SJCRH30 (cell line): ENCODE data around the gene SLC6A9. TPM values are rescaled to one million over a fixed set of nuclear protein-coding genes. Genes with fewer than 3 reads are reported as not detected.

Experiments
- DNase-seq, 2 experiments: peaks; one replicate each; pipeline ENCODE4 v3.0.0-alpha.2; 2015 to 2020
- H3K27ac ChIP-seq: fragments of 250-450 bp; sonication (Bioruptor Pico); 2 replicates; pipeline ENCODE4 v1.5.1; 2020; ENCODE audit warnings: mild to moderate bottlenecking, moderate library complexity
- H3K27me3 ChIP-seq: fragments of 250-450 bp; sonication (Bioruptor Pico); 2 replicates; pipeline ENCODE4 v1.5.1; 2020; ENCODE audit warnings: mild to moderate bottlenecking, moderate library complexity
- H3K36me3 ChIP-seq: fragments of 250-450 bp; sonication (Bioruptor Pico); 2 replicates; pipeline ENCODE4 v1.5.1; 2020; ENCODE audit warnings: mild to moderate bottlenecking, moderate library complexity
- H3K4me1 ChIP-seq: fragments of 250-450 bp; sonication (Bioruptor Pico); 2 replicates; pipeline ENCODE4 v1.5.1; 2020; ENCODE audit warnings: mild to moderate bottlenecking, moderate library complexity
- H3K4me3 ChIP-seq: fragments of 250-450 bp; sonication (Bioruptor Pico); 2 replicates; pipeline ENCODE4 v1.5.1; 2020; ENCODE audit warnings: mild to moderate bottlenecking, moderate library complexity
- H3K9me3 ChIP-seq: fragments of 250-450 bp; sonication (Bioruptor Pico); replicated peaks from 2 replicates; pipeline ENCODE4 v1.5.1; 2020; ENCODE audit warnings: mild to moderate bottlenecking, moderate library complexity
- total RNA-seq: library from RNA; depleted of rRNA; stranded (reverse); fragments of >200 nt; shearing (Covaris generic); gene quantifications from 2 replicates; pipeline ENCODE4 v1.2.3, GENCODE V29; 2014; rRNA removed

Gene SLC6A9
- 0.51 and 0.63 TPM in 2 replicates for total RNA-seq

- no peak within 1 kb of the TSS for H3K27ac ChIP-seq
- H3K27me3 ChIP-seq, result no peaks in the 10 kb centered on the region
- no peaks in the 10 kb centered on the region for H3K36me3 ChIP-seq
- peak within 1 kb of the TSS; percentile 80 for H3K4me3 ChIP-seq
- peaks cover 27% of the 10 kb centered on the region for H3K4me1 ChIP-seq
- peak; percentile 59 to 71 for DNase-seq
- no peaks in the 10 kb centered on the region for H3K9me3 ChIP-seq
Measured at GRCh38 chr1:44031252-44032169, at the start of gene SLC6A9. Gene SLC6A9 (minus strand): TSS chr1:44031462. CDS start chr1:44024277, 7,185 bp downstream.

DNA sequence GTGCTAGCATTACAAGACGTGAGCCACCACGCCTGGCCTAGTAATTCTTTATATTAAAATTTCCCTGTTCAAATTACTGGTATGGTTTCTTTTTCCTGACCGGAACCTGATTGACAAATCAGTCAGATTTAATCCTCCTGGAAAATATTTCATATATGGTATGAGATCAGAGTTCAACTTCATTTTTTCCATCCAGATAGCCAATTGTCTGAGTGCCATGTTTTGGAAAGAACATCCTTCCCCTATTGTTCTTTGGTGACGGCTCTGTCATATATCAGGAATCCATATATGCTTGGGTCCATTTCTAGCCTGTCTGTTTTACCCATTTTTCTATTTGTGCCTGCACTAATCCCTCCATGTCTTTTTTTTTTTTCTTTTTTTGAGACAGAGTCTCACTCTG, 48.3 kb upstream of the SLC6A9 start:
- no peak overlapping the region for H3K4me3 ChIP-seq
- no peaks in the 10 kb centered on the region for H3K9me3 ChIP-seq
- H3K4me1 ChIP-seq, result peaks cover 9% of the 10 kb centered on the region
- no peaks in the 10 kb centered on the region for H3K36me3 ChIP-seq
- no peak overlapping the region for H3K27ac ChIP-seq
- DNase-seq, result no peak
- H3K27me3 ChIP-seq, result no peaks in the 10 kb centered on the region

DNA sequence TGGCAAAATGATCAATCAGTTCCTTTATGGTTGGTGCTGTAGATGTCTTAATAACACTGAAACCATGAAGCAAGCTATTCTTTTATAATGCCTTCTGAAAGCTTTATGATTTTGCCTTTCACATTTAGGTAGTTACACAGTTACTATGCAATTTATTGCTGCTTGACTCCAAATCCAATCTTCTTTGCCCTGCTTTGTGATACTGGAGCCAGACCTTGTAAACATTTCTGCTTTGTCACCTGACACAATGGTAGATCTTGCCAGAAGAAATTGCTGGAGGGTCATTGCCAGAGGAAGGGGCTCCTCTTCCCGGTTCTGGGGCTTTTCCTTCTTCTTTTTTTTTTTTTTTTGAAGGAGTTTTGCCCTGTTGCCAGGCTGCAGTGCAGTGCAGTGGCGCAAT, 46.8 kb upstream of the SLC6A9 start:
- H3K9me3 ChIP-seq, result no peaks in the 10 kb centered on the region
- peaks cover 9% of the 10 kb centered on the region for H3K4me1 ChIP-seq
- no peak for DNase-seq
- H3K36me3 ChIP-seq, result no peaks in the 10 kb centered on the region
- no peak overlapping the region for H3K27ac ChIP-seq
- no peaks in the 10 kb centered on the region for H3K27me3 ChIP-seq
- no peak overlapping the region for H3K4me3 ChIP-seq

DNA sequence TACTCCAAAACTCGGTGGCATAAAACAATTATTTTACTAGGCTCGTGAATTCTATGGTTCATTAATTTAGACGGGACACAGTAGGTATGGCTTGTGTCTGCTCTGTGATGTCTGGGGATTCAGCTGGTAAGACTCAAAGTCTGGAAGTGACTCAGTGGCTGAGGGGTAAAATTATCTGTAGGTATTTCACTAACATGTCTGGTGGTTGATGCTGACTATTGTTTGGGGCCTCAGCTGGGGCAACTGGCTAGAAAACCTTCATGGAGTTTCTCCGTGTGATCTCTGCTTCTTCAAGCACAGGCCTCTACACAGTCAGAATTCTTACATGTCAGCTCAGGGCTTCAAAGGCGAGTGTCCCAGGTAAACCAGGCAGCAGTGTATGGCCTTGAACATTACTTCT, 46.2 kb upstream of the SLC6A9 start:
- no peaks in the 10 kb centered on the region for H3K36me3 ChIP-seq
- H3K9me3 ChIP-seq, result no peaks in the 10 kb centered on the region
- no peak for DNase-seq
- no peak overlapping the region for H3K4me3 ChIP-seq
- no peaks in the 10 kb centered on the region for H3K27me3 ChIP-seq
- peaks cover 9% of the 10 kb centered on the region for H3K4me1 ChIP-seq
- no peak overlapping the region for H3K27ac ChIP-seq

DNA sequence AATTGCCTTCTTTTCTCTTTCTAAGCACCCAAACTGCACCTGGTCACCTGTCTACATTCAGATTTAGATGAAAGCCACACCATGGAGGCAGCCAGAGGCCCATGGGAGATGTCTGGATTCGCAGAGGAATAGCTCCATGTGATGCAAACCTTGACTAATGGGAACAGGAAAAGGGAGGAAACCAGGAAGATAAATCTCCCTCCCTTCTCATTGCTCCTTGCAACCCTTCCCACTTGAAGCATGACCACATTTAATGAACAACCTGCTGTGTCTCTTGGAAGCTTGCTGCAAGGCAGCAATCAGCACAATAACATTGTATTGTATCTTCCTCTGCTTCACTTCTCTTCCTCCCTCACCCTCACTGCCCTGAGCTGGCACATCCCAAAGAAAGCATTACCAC, 44.8 kb upstream of the SLC6A9 start:
- no peaks in the 10 kb centered on the region for H3K27me3 ChIP-seq
- peaks cover 20% of the 10 kb centered on the region for H3K4me1 ChIP-seq
- no peaks in the 10 kb centered on the region for H3K36me3 ChIP-seq
- DNase-seq, result peak in 1 of 2 experiments; percentile 58
- H3K27ac ChIP-seq, result no peak overlapping the region
- H3K9me3 ChIP-seq, result no peaks in the 10 kb centered on the region
- H3K4me3 ChIP-seq, result no peak overlapping the region

DNA sequence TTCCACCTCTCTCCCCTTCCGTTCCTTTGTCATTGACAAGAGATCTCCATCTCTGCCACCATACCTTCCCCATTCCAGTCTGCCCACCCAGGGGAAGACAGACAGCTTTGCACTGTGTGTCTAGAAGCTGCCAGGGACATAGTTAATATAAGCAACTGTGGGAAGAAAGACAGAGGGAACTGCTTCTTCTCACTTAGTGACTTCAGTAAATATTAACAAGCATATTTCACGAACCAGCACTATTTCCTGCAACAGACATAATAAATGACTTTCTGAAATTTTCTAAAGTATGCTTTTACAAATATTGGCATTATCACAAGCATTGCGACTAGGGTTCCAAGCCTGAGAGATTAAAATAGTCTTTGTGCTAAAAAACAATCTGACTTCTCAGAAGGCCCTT, 43.2 kb upstream of the SLC6A9 start:
- no peak for DNase-seq
- Histone ChIP-seq H3K4me1 (peaks cover 22% of the 10 kb centered on the region), H3K36me3 (no peaks in the 10 kb centered on the region), H3K27ac (no peak overlapping the region), H3K27me3 (no peaks in the 10 kb centered on the region), H3K9me3 (no peaks in the 10 kb centered on the region), H3K4me3 (no peak overlapping the region)

DNA sequence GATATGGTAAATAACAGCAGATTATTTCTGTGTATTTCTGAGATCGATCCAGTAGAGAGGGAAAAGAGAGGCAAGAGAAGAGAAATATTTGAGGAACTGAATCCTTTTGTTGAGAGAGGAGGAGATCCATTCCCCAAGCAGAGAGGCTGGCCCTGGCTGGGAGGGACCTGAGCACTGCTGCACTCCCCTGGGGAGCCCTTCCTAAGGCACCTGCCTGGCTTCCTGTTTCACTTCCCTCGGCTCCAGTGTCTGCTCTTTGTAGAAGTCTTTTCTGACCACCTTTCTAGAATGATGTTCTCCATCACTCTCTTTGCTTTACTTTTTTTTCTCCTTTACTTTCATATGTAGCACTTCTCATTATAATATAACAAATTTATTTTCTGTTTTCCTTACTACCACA, 42.3 kb upstream of the SLC6A9 start:
- Histone ChIP-seq H3K9me3 (no peaks in the 10 kb centered on the region), H3K27ac (no peak overlapping the region), H3K4me3 (no peak overlapping the region), H3K4me1 (peaks cover 22% of the 10 kb centered on the region), H3K27me3 (no peaks in the 10 kb centered on the region), H3K36me3 (no peaks in the 10 kb centered on the region)
- DNase-seq, result no peak

GRCh38 chr1:44072821-44073220, 41.6 kb upstream of the SLC6A9 start:
- no peaks in the 10 kb centered on the region for H3K27me3 ChIP-seq
- H3K36me3 ChIP-seq, result no peaks in the 10 kb centered on the region
- no peak overlapping the region for H3K27ac ChIP-seq
- DNase-seq, result no peak
- H3K9me3 ChIP-seq, result no peaks in the 10 kb centered on the region
- H3K4me1 ChIP-seq, result peaks cover 22% of the 10 kb centered on the region
- no peak overlapping the region for H3K4me3 ChIP-seq

- no peaks in the 10 kb centered on the region for H3K36me3 ChIP-seq
- DNase-seq, result peak; percentile 77 to 86
- no peak overlapping the region for H3K27ac ChIP-seq
- no peaks in the 10 kb centered on the region for H3K27me3 ChIP-seq
- H3K4me1 ChIP-seq, result peaks cover 22% of the 10 kb centered on the region
- H3K9me3 ChIP-seq, result 0 out of 2 replicates have a peak, but pooled peaks cover under 1% of the 10 kb centered on the region
- H3K4me3 ChIP-seq, result no peak overlapping the region
Measured at GRCh38 chr1:44072204-44072603, 40.9 kb upstream of the SLC6A9 start.

DNA sequence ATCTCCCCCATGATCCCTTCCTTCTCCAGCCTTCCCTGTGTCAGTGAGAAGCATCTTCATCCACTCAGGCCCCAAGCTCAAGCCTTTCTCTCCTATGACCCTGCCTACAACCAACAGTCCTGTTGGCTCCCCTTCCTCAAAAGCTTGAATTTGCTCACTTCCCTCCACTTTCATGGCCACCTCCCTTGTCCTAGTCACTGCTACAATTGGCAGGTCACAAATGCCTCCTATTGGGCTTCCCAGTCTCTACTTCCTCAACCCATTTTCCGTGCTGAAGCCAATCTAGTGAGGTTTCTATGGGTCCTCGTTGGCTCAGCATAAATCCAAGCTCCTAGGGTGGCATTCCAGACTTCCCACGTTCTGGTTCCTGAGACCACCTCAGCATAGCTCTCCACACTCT, 40.2 kb upstream of the SLC6A9 start:
- Histone ChIP-seq H3K4me1 (peaks cover 22% of the 10 kb centered on the region), H3K36me3 (no peaks in the 10 kb centered on the region), H3K27me3 (no peaks in the 10 kb centered on the region), H3K27ac (no peak overlapping the region), H3K9me3 (0 out of 2 replicates have a peak, but pooled peaks cover 2% of the 10 kb centered on the region), H3K4me3 (no peak overlapping the region)
- no peak for DNase-seq

DNA sequence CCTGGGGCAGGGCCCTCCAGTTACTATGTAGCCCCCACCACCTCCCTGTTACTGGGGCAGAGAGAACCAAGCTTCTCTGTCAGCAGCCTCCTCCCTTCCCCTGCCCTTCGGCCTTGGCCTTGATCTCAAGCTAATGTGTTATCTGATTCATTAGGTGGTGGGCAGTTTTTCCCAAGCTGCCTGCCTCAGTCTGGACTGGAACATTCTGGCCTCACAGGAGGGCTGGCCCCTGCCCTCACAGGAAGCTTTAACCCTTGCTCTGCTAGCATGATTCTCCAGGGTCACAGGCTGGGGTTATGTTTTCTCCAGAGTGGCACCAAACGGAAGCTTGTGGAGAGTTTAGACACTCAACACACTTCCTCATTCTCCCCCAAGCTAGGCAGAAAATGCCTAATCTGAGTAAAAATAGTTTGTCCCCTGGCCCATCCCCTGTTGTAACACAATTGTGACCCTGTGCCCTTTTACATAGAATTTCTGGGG, 37.2 kb upstream of the SLC6A9 start:
- Histone ChIP-seq H3K27ac (no peak overlapping the region), H3K27me3 (0 out of 2 replicates have a peak, but pooled peaks cover 9% of the 10 kb centered on the region), H3K4me3 (no peak overlapping the region), H3K36me3 (no peaks in the 10 kb centered on the region), H3K4me1 (peaks cover 13% of the 10 kb centered on the region), H3K9me3 (0 out of 2 replicates have a peak, but pooled peaks cover 2% of the 10 kb centered on the region)
- no peak for DNase-seq

GRCh38 chr1:44067266-44068250, 36.3 kb upstream of the SLC6A9 start:
- H3K4me3 ChIP-seq, result no peak overlapping the region
- H3K9me3 ChIP-seq, result 0 out of 2 replicates have a peak, but pooled peaks cover 2% of the 10 kb centered on the region
- no peak overlapping the region for H3K27ac ChIP-seq

GRCh38 chr1:44062656-44063179, 31.5 kb upstream of the SLC6A9 start:
- Histone ChIP-seq H3K27ac (no peak overlapping the region), H3K27me3 (peaks cover 13% of the 10 kb centered on the region; the same call in 1 of the 2 replicates), H3K4me3 (no peak overlapping the region), H3K36me3 (no peaks in the 10 kb centered on the region), H3K9me3 (0 out of 2 replicates have a peak, but pooled peaks cover 2% of the 10 kb centered on the region), H3K4me1 (peaks cover 9% of the 10 kb centered on the region)
- no peak for DNase-seq

More at GRCh38 chr1:44067266-44068250, 36.3 kb upstream of the SLC6A9 start:
- Histone ChIP-seq H3K27me3 (0 out of 2 replicates have a peak, but pooled peaks cover 9% of the 10 kb centered on the region), H3K36me3 (no peaks in the 10 kb centered on the region), H3K4me1 (peaks cover 13% of the 10 kb centered on the region)
- no peak for DNase-seq

DNA sequence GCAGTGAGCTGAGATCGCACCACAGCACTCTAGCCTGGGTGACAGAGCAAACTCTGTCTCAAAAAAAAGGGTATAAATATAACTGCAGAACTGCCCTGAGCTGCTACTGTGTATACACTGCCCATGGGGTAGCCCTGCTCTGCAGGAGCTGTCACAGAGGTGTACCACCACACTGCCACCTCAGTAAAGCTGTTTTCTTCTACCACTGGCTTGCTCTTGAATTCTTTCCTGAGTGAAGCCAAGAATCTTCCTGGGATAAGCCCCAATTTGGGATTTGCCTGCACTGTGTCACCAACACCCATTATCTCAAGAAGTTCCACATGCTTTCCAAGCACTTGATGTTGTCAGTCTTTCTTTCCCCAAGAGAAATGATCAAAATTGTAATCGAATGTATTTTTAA, 30.6 kb upstream of the SLC6A9 start:
- Histone ChIP-seq H3K36me3 (no peaks in the 10 kb centered on the region), H3K4me3 (no peak overlapping the region), H3K27me3 (peaks cover 13% of the 10 kb centered on the region; the same call in 1 of the 2 replicates), H3K27ac (no peak overlapping the region), H3K9me3 (no peaks in the 10 kb centered on the region), H3K4me1 (peaks cover 9% of the 10 kb centered on the region)
- no peak for DNase-seq
